ENCODE measurements around the gene ADCY10.

Gene ADCY10

DNA sequence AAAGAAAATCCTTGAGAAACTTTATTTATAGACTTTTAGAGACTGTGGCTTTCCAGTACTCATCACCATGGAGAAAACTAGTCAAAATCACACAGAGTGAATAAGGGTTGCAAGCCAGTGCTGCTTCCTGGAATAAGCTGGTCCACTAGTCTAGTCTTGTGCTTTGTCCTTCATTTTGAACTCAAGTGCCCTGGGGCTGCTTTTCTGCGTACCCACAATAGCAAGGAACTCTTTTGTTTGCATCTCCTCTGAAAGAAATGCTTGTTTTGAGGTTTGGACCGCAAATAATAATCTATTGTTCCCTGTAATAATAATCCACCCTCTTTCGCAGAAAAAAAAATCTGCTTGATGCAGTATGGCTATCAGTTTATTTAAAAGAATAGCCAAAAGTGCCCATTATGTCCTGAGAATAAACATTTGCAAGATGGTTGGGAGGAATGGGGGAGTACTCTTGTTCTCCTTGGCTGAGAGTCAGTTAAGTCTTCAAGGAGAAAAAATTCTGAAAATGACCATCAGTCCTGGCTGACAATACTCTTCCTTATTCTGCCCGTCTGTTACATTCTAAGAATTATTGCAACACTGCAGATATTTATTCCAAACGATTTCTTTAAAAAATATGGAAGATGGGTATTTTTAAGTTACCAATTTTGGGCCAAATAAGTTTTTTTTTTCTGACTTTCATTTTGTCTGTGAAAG lies 150.3 kb downstream of the ADCY10 start:
- H3K4me3 ChIP-seq (ENCODE audit: low read depth, low read length) = peak overlapping the region; percentile 25; the same call in 1 of the 2 replicates
- DNase-seq (ENCODE audit: low read depth) = no peak

GRCh38 chr1:167762061-167762746 lies 151.7 kb downstream of the ADCY10 start:
- DNase-seq (ENCODE audit: low read depth) = no peak
- TF ChIP-seq, protein P1, sequence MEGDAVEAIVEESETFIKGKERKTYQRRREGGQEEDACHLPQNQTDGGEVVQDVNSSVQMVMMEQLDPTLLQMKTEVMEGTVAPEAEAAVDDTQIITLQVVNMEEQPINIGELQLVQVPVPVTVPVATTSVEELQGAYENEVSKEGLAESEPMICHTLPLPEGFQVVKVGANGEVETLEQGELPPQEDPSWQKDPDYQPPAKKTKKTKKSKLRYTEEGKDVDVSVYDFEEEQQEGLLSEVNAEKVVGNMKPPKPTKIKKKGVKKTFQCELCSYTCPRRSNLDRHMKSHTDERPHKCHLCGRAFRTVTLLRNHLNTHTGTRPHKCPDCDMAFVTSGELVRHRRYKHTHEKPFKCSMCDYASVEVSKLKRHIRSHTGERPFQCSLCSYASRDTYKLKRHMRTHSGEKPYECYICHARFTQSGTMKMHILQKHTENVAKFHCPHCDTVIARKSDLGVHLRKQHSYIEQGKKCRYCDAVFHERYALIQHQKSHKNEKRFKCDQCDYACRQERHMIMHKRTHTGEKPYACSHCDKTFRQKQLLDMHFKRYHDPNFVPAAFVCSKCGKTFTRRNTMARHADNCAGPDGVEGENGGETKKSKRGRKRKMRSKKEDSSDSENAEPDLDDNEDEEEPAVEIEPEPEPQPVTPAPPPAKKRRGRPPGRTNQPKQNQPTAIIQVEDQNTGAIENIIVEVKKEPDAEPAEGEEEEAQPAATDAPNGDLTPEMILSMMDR (IDR thresholded peaks at IDR 0.05; ENCODE audit: control insufficient read depth, extremely low read depth, insufficient read depth) = no peak

More for the DNA sequence above, 150.3 kb downstream of the ADCY10 start:
- TF ChIP-seq, protein P1 (IDR thresholded peaks at IDR 0.05; ENCODE audit: control insufficient read depth, extremely low read depth, insufficient read depth) = no peak

DNA sequence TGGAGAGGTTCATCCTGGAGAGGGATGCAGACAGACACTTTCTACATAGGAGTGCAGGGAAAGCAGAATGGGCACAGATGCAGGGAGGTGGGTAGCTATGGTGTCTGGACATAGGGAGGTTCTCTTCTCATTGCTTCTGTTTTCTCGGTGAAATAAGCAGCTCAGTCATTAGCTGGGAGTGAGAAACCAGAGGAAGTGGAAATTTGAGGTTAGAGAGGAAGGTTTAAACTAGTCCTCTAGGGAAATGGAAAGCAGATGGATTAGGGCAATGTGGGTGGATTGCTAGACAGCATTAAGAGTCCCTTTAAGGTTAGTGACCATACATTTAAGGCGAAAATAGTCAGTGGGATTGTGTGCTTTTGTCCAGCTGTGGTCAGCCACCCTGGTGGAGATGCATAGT lies 152.5 kb downstream of the ADCY10 start:
- no peak overlapping the region for H3K4me3 ChIP-seq (ENCODE audit: low read depth, low read length)
- no peak for DNase-seq (ENCODE audit: low read depth)
- TF ChIP-seq, protein P1 (IDR thresholded peaks at IDR 0.05; ENCODE audit: control insufficient read depth, extremely low read depth, insufficient read depth) = no peak

More at GRCh38 chr1:167762061-167762746, 151.7 kb downstream of the ADCY10 start:
- no peak overlapping the region for H3K4me3 ChIP-seq (ENCODE audit: low read depth, low read length)
